ENCODE data around the gene TOMM34.

TOMM34 gene

DNA sequence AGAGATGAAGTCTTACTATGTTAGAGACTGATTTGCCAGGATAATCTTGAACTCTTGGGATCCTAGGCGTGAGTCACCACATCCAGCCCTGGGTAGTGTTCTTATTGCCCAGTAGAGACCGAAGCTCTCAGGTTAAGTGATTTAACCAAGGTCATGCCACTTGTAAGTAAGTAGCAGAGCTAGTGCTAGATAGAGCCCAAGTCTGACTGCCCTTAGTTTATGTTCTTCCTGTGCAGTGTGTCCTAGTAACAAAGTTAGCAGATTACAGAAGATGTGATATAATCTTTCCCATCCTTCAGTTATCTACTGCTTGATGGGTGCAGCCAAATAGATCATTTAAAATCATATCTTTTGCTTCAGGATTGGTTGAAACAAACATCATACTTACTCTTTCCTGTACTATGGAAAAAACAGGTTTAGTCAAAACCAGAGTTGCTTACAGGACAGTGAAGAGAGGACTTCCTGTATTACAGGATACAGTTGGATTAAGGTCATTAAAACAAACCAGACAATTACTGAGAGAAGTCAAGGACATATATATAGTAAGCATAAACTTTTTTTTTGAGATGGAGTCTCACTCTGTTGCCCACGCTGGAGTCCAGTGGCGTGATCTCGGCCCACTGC lies 59.9 kb downstream of the TOMM34 start:
- TF ChIP-seq, protein P1, sequence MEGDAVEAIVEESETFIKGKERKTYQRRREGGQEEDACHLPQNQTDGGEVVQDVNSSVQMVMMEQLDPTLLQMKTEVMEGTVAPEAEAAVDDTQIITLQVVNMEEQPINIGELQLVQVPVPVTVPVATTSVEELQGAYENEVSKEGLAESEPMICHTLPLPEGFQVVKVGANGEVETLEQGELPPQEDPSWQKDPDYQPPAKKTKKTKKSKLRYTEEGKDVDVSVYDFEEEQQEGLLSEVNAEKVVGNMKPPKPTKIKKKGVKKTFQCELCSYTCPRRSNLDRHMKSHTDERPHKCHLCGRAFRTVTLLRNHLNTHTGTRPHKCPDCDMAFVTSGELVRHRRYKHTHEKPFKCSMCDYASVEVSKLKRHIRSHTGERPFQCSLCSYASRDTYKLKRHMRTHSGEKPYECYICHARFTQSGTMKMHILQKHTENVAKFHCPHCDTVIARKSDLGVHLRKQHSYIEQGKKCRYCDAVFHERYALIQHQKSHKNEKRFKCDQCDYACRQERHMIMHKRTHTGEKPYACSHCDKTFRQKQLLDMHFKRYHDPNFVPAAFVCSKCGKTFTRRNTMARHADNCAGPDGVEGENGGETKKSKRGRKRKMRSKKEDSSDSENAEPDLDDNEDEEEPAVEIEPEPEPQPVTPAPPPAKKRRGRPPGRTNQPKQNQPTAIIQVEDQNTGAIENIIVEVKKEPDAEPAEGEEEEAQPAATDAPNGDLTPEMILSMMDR (IDR thresholded peaks at IDR 0.05; ENCODE audit: control insufficient read depth, extremely low read depth, insufficient read depth), result no peak
- H3K4me3 ChIP-seq (ENCODE audit: low read depth, low read length), result no peak overlapping the region
- no peak for DNase-seq (ENCODE audit: low read depth)

DNA sequence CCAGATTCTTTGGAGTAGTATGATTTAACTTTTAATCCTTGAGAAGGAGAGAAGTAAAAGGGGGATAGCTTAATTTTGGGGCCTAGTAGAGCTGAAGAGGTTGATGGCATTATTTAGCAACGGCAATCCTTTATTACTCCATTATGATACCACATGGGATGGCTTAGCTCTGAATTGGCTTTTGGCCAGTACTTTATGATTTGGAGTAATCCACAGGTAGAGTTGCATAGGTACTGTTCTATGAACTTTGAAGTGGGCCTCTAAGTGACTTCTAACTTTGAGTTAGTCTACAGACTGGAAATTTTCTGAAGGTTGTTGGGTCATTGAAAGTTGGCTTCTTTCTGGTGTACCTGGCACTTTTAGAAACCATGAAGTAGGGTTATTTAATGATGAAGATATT lies 63.1 kb downstream of the TOMM34 start:
- no peak for DNase-seq (ENCODE audit: low read depth)
- TF ChIP-seq, protein P1 (IDR thresholded peaks at IDR 0.05; ENCODE audit: control insufficient read depth, extremely low read depth, insufficient read depth), result no peak
- H3K4me3 ChIP-seq (ENCODE audit: low read depth, low read length), result no peak overlapping the region

GRCh38 chr20:44896583-44896982 lies 63.6 kb downstream of the TOMM34 start:
- H3K4me3 ChIP-seq (ENCODE audit: low read depth, low read length), result no peak overlapping the region
- TF ChIP-seq, protein P1 (IDR thresholded peaks at IDR 0.05; ENCODE audit: control insufficient read depth, extremely low read depth, insufficient read depth), result no peak
- DNase-seq (ENCODE audit: low read depth), result no peak

DNA sequence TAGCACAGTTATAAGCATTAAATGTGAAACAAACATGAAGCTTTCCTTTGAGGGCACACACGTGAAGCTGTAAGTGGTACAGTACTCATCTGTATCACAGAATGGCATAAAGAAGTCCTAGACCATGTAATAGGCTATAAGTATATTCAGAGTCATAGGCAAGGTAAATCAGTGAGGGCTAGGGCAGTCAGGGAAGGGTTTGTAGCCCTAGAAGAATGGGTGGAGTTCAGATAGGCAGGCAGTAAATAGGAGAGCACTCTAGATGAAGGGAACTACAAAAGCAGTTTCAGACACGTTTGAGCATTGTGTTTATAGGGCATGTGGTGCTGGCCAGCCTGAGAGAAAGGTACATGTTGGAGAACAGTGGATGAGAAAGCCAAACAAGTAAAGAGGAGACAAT lies 65.2 kb downstream of the TOMM34 start:
- no peak overlapping the region for H3K4me3 ChIP-seq (ENCODE audit: low read depth, low read length)
- no peak for DNase-seq (ENCODE audit: low read depth)
- TF ChIP-seq, protein P1 (IDR thresholded peaks at IDR 0.05; ENCODE audit: control insufficient read depth, extremely low read depth, insufficient read depth), result no peak

All from LNCaP clone FGC (cell line).